ENCODE results near the gene EPAS1. TPM values are rescaled to one million over a fixed set of nuclear protein-coding genes. Genes with fewer than 3 reads are reported as not detected.
A peak's percentile ranks its signal among the peaks of the same experiment; 100 is the strongest.

EPAS1 gene
- total RNA-seq, 1 donor from 2014 or later: 0.15 TPM

DNA sequence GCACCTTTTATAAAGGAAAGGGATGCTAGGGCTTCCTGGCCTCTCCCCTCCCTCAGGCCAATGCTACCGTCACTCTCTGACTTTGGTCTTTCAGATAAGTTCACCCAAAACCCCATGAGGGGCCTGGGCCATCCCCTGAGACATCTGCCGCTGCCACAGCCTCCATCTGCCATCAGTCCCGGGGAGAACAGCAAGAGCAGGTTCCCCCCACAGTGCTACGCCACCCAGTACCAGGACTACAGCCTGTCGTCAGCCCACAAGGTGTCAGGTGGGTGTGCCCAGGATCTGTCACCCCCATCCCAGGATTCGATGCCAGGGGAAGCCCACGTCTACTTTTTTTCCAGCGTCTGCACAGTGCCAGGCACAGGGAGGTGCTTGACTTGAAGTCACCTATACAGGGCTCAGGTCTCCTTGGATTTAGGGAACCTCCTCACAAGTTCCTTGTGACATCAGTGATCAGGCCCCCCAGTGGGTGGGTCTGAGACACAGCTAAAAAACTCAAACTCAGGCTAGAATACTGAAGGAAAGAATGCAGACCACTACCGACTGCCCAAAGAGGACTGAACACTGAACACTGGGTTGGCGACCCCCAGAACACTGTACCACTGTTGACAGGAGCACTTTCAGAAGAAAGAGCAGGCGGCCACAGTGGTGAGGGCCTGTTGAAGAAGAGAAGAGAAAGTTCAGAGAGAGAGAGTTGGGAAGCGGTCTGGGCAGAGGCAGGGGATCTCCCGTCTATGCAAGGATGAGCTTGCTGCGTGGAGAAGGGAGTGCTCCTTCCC lies 85.3 kb downstream of the EPAS1 start:
- H3K9me3 Mint-ChIP-seq: no peaks in the 10 kb centered on the region
- H3K36me3 Mint-ChIP-seq: no peaks in the 10 kb centered on the region

DNA sequence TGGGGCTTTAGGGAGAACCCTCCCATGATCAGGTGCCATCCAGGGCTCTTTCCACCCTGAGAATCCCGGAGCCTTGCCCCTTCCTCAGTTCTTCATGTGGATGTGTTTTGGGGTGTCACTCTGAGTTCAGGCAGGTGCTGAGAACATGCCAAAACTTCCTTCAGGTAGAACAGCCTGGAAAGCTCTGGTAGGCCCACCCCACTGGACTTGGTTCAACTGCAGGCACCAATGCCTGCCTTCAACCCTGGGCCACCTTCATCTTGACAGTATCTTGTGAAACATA lies 85.8 kb downstream of the EPAS1 start:
- no peaks in the 10 kb centered on the region for H3K4me1 ChIP-seq
- no peak overlapping the region for H3K4me3 ChIP-seq
- no peaks in the 10 kb centered on the region for H3K27me3 ChIP-seq
- H3K4me1 Mint-ChIP-seq: no peaks in the 10 kb centered on the region
- no peaks in the 10 kb centered on the region for H3K79me2 ChIP-seq (ENCODE audit: low read depth)
- H4K20me1 ChIP-seq (ENCODE audit: low read depth): no peaks in the 10 kb centered on the region
- H3K9me3 ChIP-seq (ENCODE audit: low read depth): no peaks in the 10 kb centered on the region
- H3K27ac Mint-ChIP-seq: no peak overlapping the region
- no peaks in the 10 kb centered on the region for H3F3A ChIP-seq (ENCODE audit: low read depth)
- no peak overlapping the region for H3K27ac ChIP-seq
- no peaks in the 10 kb centered on the region for H3K36me3 Mint-ChIP-seq
- no peak for DNase-seq (ENCODE audit: low spot score)
- no peaks in the 10 kb centered on the region for H3K36me3 ChIP-seq
- H3K4me3 Mint-ChIP-seq: no peak overlapping the region
- no peak overlapping the region for H3K9ac ChIP-seq
- no peak overlapping the region for H3K4me2 ChIP-seq
- no peaks in the 10 kb centered on the region for H3K27me3 Mint-ChIP-seq (ENCODE audit: insufficient read depth, low read depth)
- H3K9me3 Mint-ChIP-seq: no peaks in the 10 kb centered on the region
- no peak overlapping the region for H2AFZ ChIP-seq (replicated peaks)
- TF ChIP-seq EZH2phosphoT487 (IDR thresholded peaks at IDR 0.05) (no peak), EZH2 (IDR thresholded peaks at IDR 0.05) (no peak)
- TF ChIP-seq, protein P1, sequence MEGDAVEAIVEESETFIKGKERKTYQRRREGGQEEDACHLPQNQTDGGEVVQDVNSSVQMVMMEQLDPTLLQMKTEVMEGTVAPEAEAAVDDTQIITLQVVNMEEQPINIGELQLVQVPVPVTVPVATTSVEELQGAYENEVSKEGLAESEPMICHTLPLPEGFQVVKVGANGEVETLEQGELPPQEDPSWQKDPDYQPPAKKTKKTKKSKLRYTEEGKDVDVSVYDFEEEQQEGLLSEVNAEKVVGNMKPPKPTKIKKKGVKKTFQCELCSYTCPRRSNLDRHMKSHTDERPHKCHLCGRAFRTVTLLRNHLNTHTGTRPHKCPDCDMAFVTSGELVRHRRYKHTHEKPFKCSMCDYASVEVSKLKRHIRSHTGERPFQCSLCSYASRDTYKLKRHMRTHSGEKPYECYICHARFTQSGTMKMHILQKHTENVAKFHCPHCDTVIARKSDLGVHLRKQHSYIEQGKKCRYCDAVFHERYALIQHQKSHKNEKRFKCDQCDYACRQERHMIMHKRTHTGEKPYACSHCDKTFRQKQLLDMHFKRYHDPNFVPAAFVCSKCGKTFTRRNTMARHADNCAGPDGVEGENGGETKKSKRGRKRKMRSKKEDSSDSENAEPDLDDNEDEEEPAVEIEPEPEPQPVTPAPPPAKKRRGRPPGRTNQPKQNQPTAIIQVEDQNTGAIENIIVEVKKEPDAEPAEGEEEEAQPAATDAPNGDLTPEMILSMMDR (IDR thresholded peaks at IDR 0.05): no peak

More for the DNA sequence above, 85.3 kb downstream of the EPAS1 start:
- Mint-ChIP-seq H3K27me3 (ENCODE audit: insufficient read depth, low read depth) (no peaks in the 10 kb centered on the region), H3K27ac (peak overlapping the region; percentile 46), H3K4me1 (no peaks in the 10 kb centered on the region), H3K4me3 (no peak overlapping the region)
- Histone ChIP-seq H3K79me2 (ENCODE audit: low read depth) (no peaks in the 10 kb centered on the region), H3K27ac (no peak overlapping the region), H3K4me3 (no peak overlapping the region), H3K36me3 (no peaks in the 10 kb centered on the region), H3K4me2 (no peak overlapping the region), H3K9ac (no peak overlapping the region), H3K9me3 (ENCODE audit: low read depth) (no peaks in the 10 kb centered on the region), H2AFZ (replicated peaks) (no peak overlapping the region), H3F3A (ENCODE audit: low read depth) (no peaks in the 10 kb centered on the region), H3K4me1 (no peaks in the 10 kb centered on the region), H3K27me3 (no peaks in the 10 kb centered on the region), H4K20me1 (ENCODE audit: low read depth) (no peaks in the 10 kb centered on the region)
- TF ChIP-seq EZH2phosphoT487 (IDR thresholded peaks at IDR 0.05): no peak
- TF ChIP-seq, protein P1 (IDR thresholded peaks at IDR 0.05): no peak
- no peak for TF ChIP-seq EZH2 (IDR thresholded peaks at IDR 0.05)
- DNase-seq (ENCODE audit: low spot score): no peak

DNA sequence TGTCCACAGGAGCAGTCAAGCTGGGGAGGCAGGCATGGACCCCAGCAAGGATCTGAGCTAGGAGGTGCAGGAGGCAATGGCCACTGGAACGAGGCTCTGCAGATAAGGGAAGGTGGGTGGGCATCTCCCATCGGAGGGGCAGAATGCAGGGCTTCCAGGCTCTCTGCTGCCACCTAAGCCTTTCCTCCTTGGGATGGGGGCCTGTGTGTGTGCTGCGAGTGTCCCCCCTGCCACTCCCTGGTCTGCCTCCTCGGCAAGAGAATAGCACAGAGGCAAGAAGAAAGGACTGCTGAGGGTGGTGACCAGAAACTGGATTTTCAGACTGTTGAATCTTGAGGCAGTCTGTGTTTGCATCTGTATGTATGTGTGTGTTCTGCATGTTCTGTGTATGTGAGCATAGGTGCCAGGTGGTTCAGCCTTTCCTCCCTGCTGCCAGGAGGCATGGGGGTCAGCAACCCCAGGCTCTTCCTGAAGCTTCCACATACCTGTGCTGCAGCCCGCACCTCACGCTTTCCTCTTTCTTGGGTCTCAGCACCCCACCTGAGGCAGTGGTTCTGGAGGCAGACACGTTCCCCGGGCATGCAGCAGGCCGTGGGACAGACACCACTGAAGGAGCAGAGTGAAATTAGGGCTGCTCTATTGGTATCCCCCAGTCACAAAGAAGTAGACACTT lies 86.7 kb downstream of the EPAS1 start:
- Mint-ChIP-seq H3K9me3 (no peaks in the 10 kb centered on the region), H3K27ac (no peak overlapping the region), H3K4me3 (no peak overlapping the region), H3K36me3 (no peaks in the 10 kb centered on the region), H3K4me1 (no peaks in the 10 kb centered on the region), H3K27me3 (ENCODE audit: insufficient read depth, low read depth) (peaks cover 2% of the 10 kb centered on the region)
- H3K27ac ChIP-seq: no peak overlapping the region
- no peak for DNase-seq (ENCODE audit: low spot score)
- H3K4me1 ChIP-seq: no peaks in the 10 kb centered on the region
- H3K36me3 ChIP-seq: no peaks in the 10 kb centered on the region
- no peaks in the 10 kb centered on the region for H4K20me1 ChIP-seq (ENCODE audit: low read depth)
- H3K9ac ChIP-seq: no peak overlapping the region
- H3K4me3 ChIP-seq: no peak overlapping the region
- H3K4me2 ChIP-seq: no peak overlapping the region
- no peaks in the 10 kb centered on the region for H3K79me2 ChIP-seq (ENCODE audit: low read depth)
- H3K27me3 ChIP-seq: no peaks in the 10 kb centered on the region
- H3K9me3 ChIP-seq (ENCODE audit: low read depth): no peaks in the 10 kb centered on the region
- H2AFZ ChIP-seq (replicated peaks): no peak overlapping the region
- no peaks in the 10 kb centered on the region for H3F3A ChIP-seq (ENCODE audit: low read depth)
- no peak for TF ChIP-seq EZH2 (IDR thresholded peaks at IDR 0.05)
- no peak for TF ChIP-seq EZH2phosphoT487 (IDR thresholded peaks at IDR 0.05)
- TF ChIP-seq, protein P1 (IDR thresholded peaks at IDR 0.05): no peak
